Spinal cord (tissue), 10 donors: ENCODE data around the gene ADAD1. TPM values are rescaled to one million over a fixed set of nuclear protein-coding genes. Genes with fewer than 3 reads are reported as not detected.

Experiments used
- DNase-seq, 6 donors: peaks; one replicate each; pipeline versions ENCODE4 v3.0.0 to v3.0.0-alpha.2; 2013 to 2015; ENCODE audit warnings: low spot score in 6 of 6, low read depth in 4 of 6
- H3K27ac ChIP-seq: one replicate; pipeline ENCODE4 v1.5.1; 2013; ENCODE audit warnings: low read depth, low read length, control low read depth
- H3K27me3 ChIP-seq: one replicate; pipeline ENCODE4 v1.6.1; 2013; ENCODE audit warnings: low read length; ENCODE audit not compliant: control insufficient read depth, insufficient read depth
- H3K36me3 ChIP-seq: one replicate; pipeline ENCODE4 v1.6.1; 2013; ENCODE audit warnings: low read length; ENCODE audit not compliant: control insufficient read depth, insufficient read depth
- H3K4me1 ChIP-seq: one replicate; pipeline ENCODE4 v1.6.1; 2013; ENCODE audit warnings: low read length; ENCODE audit not compliant: control insufficient read depth, insufficient read depth
- H3K4me3 ChIP-seq: one replicate; pipeline ENCODE4 v1.5.1; 2013; ENCODE audit warnings: low read depth, low read length, control low read depth
- H3K9me3 ChIP-seq: one replicate; pipeline ENCODE4 v1.6.1; 2013; ENCODE audit warnings: low read length; ENCODE audit not compliant: control insufficient read depth, insufficient read depth
- WGBS: methylation state at CpG from one replicate; pipeline ENCODE4 v1.1.5; 2013; ENCODE audit warnings: missing lambda C conversion rate; ENCODE audit not compliant: insufficient coverage; 5-methylcytosine and 5-hydroxymethylcytosine counted together
- long read RNA-seq, 4 donors: transcript quantifications; one replicate each; lab custom pipeline, GENCODE V29; 2026
- polyA plus RNA-seq, 2 donors: library from polyadenylated mRNA; unstranded; fragments of 120-200 nt; gene quantifications; one replicate each; pipeline ENCODE4 v1.2.1, GENCODE V29; 2013; ENCODE audit not compliant: insufficient read length in 2 of 2
- total RNA-seq, 2 donors: library from RNA; depleted of rRNA in 1 of 2; stranded (reverse); fragments of 120-200 nt in 1 of 2; fragments of >200 nt in 1 of 2; gene quantifications; one replicate each; pipeline versions ENCODE4 v1.2.3 to v1.2.4, GENCODE V29; 2013 to 2014
- donor health status: healthy.

The ADAD1 gene
- total RNA-seq (under 1 TPM in 1 of 2 donors, not detected in 1; 0.17 TPM), polyA plus RNA-seq (not detected)
- long read RNA-seq, donor 1 = 0 reads
- long read RNA-seq, donor 2 = 0 reads
- long read RNA-seq, donor 3 = 0 reads
- long read RNA-seq, donor 4 = 0 reads

GRCh38 chr4:122378711-122379110 is at the start of gene ADAD1:
Gene ADAD1 (plus strand): TSS chr4:122379011. CDS start chr4:122380070, 1,059 bp downstream.
- WGBS = 95% methylated on average over 4 of the region's 7 CpGs
- Histone ChIP-seq H3K4me3 (no peak within 1 kb of the TSS), H3K27ac (no peak within 1 kb of the TSS), H3K4me1 (no peaks in the 10 kb centered on the region), H3K27me3 (no peaks in the 10 kb centered on the region), H3K9me3 (no peaks in the 10 kb centered on the region), H3K36me3 (no peaks in the 10 kb centered on the region)
- no peak for DNase-seq

- H3K36me3 ChIP-seq = no peaks in the 10 kb centered on the region
- H3K27ac ChIP-seq = no peak overlapping the region
- no peaks in the 10 kb centered on the region for H3K27me3 ChIP-seq
- no peaks in the 10 kb centered on the region for H3K9me3 ChIP-seq
- WGBS = no CpG with 5 or more reads among the region's 3 CpGs
- DNase-seq = no peak
- no peak overlapping the region for H3K4me3 ChIP-seq
- no peaks in the 10 kb centered on the region for H3K4me1 ChIP-seq
Observed at GRCh38 chr4:122329876-122330565, 48.8 kb upstream of the ADAD1 start.

- no CpG with 5 or more reads among the region's 4 CpGs for WGBS
Observed at GRCh38 chr4:122331195-122331594, 47.6 kb upstream of the ADAD1 start.

GRCh38 chr4:122334828-122335227 is 44.0 kb upstream of the ADAD1 start:
- DNase-seq = no peak
- no peak overlapping the region for H3K4me3 ChIP-seq
- no peaks in the 10 kb centered on the region for H3K9me3 ChIP-seq
- H3K27ac ChIP-seq = no peak overlapping the region
- no peaks in the 10 kb centered on the region for H3K4me1 ChIP-seq
- H3K36me3 ChIP-seq = peaks cover 9% of the 10 kb centered on the region
- H3K27me3 ChIP-seq = no peaks in the 10 kb centered on the region

More at GRCh38 chr4:122331195-122331594, 47.6 kb upstream of the ADAD1 start:
- Histone ChIP-seq H3K9me3 (no peaks in the 10 kb centered on the region), H3K27ac (no peak overlapping the region), H3K4me1 (no peaks in the 10 kb centered on the region), H3K4me3 (no peak overlapping the region), H3K27me3 (no peaks in the 10 kb centered on the region), H3K36me3 (peaks cover 6% of the 10 kb centered on the region)
- no peak for DNase-seq

GRCh38 chr4:122341886-122342285 is 36.9 kb upstream of the ADAD1 start:
- H3K9me3 ChIP-seq = no peaks in the 10 kb centered on the region
- no peaks in the 10 kb centered on the region for H3K27me3 ChIP-seq
- DNase-seq = no peak
- WGBS = no CpG with 5 or more reads among the region's 1 CpG
- no peak overlapping the region for H3K27ac ChIP-seq
- H3K36me3 ChIP-seq = peaks cover 3% of the 10 kb centered on the region
- no peaks in the 10 kb centered on the region for H3K4me1 ChIP-seq
- H3K4me3 ChIP-seq = no peak overlapping the region

- no CpG with 5 or more reads among the region's 1 CpG for whole genome bisulfite sequencing
- H3K4me3 ChIP-seq = no peak overlapping the region
- H3K4me1 ChIP-seq = no peaks in the 10 kb centered on the region
- no peaks in the 10 kb centered on the region for H3K36me3 ChIP-seq
- H3K27ac ChIP-seq = no peak overlapping the region
- no peaks in the 10 kb centered on the region for H3K27me3 ChIP-seq
- no peaks in the 10 kb centered on the region for H3K9me3 ChIP-seq
- no peak for DNase-seq
Observed at GRCh38 chr4:122346036-122346435, 32.8 kb upstream of the ADAD1 start.

GRCh38 chr4:122346503-122346902 is 32.3 kb upstream of the ADAD1 start:
- Histone ChIP-seq H3K36me3 (no peaks in the 10 kb centered on the region), H3K27me3 (no peaks in the 10 kb centered on the region), H3K4me3 (no peak overlapping the region), H3K9me3 (no peaks in the 10 kb centered on the region), H3K4me1 (no peaks in the 10 kb centered on the region), H3K27ac (no peak overlapping the region)
- WGBS = no CpG with 5 or more reads among the region's 5 CpGs
- no peak for DNase-seq

GRCh38 chr4:122356317-122356808 is 22.4 kb upstream of the ADAD1 start:
- no peak overlapping the region for H3K4me3 ChIP-seq
- no peaks in the 10 kb centered on the region for H3K4me1 ChIP-seq
- peaks cover 3% of the 10 kb centered on the region for H3K36me3 ChIP-seq
- H3K9me3 ChIP-seq = no peaks in the 10 kb centered on the region
- no peak for DNase-seq
- H3K27ac ChIP-seq = no peak overlapping the region
- H3K27me3 ChIP-seq = no peaks in the 10 kb centered on the region

- Histone ChIP-seq H3K27me3 (no peaks in the 10 kb centered on the region), H3K9me3 (no peaks in the 10 kb centered on the region), H3K27ac (no peak overlapping the region), H3K4me1 (no peaks in the 10 kb centered on the region), H3K4me3 (no peak overlapping the region), H3K36me3 (no peaks in the 10 kb centered on the region)
- no CpG with 5 or more reads among the region's 3 CpGs for WGBS
- DNase-seq = no peak
Observed at GRCh38 chr4:122360754-122361153, 18.1 kb upstream of the ADAD1 start.

- Histone ChIP-seq H3K27me3 (no peaks in the 10 kb centered on the region), H3K9me3 (peaks cover 1% of the 10 kb centered on the region), H3K36me3 (no peaks in the 10 kb centered on the region), H3K4me1 (no peaks in the 10 kb centered on the region), H3K4me3 (no peak overlapping the region), H3K27ac (no peak overlapping the region)
- WGBS = 76% methylated on average over 12 of the region's 18 CpGs
- no peak for DNase-seq
Observed at GRCh38 chr4:122364700-122365404, 14.0 kb upstream of the ADAD1 start.
